T-helper 1 cell treated with Interleukin-12 subunit alpha and Interleukin-12 subunit beta and Interleukin-4 antibody, amounts not matched to agents 30 ng/mL and 1 ng/mL, for 36 hours (primary cell): ENCODE data around the gene NOP10. TPM values are rescaled to one million over a fixed set of nuclear protein-coding genes. Genes with fewer than 3 reads are reported as not detected.
"Not testable (repeated sequence)": the region's sequence is repeated elsewhere in the genome, so short reads cannot be mapped to it uniquely, and the experiment has no call there.

ENCODE experiments used
- intact Hi-C: fragments of 100-400 bp; cut with micrococcal nuclease; formaldehyde crosslinking; loops from one replicate; pipeline ENCODE4 v1.15.1; 2024
- total RNA-seq: library from RNA; stranded (reverse); gene quantifications from 2 replicates; pipeline ENCODE4 v1.2.3, GENCODE V29; 2022

The NOP10 gene
- total RNA-seq, 1 donor from 2014 or later, result 220 TPM

DNA sequence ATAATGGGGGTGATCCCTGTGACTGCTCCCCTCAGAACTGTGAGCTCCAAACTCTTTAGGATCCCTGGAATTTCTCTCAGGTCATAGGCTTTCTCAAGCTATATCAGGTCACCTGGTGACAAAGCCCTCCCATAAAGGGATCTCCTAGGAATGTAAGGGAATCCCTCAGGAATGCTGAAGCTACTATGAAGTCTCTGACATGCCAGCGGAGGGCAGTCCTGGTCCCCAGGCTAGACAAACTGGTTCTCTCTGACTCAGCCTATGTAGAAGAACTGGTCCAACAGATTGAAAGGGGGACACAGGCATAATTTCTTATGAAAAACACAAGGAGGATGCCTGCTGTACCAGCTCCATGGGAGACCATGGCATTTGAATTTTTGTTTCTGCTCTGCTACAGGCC lies 17.4 kb upstream of the NOP10 start:
- intact Hi-C loops, result loop anchor here (10.0 kb wide), 1 partner anchor 45 kb away; no protein-coding TSS in a partner anchor

GRCh38 chr15:34359416-34359815 lies 16.5 kb upstream of the NOP10 start:
- intact Hi-C loops, result no loop called here

DNA sequence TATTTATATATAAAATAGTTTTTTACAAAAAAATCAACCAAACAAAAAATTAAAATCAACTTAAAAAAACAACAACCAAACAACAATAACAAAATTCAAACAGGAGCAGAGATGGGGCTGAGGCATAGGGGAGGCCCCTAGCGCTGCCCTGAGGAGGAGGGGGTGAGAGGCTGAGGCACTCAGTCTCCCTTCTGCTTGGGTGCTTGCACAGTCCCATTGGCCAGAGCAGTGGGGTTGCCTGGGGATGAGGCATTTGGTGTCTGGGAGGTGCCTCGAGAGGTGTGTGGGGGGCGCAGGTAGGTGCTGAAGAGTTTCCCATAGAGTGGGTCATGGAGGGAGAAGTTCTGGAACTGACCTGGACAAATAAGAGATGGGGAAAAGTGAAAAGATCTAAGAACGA lies 16.0 kb upstream of the NOP10 start:
- intact Hi-C loops, result no loop called here

- intact Hi-C loops, result no loop called here
Observed at GRCh38 chr15:34358367-34358766, 15.4 kb upstream of the NOP10 start.

- intact Hi-C loops, result no loop called here
Observed at GRCh38 chr15:34357653-34358052, 14.7 kb upstream of the NOP10 start.

- intact Hi-C loops, result no loop called here
Observed at GRCh38 chr15:34355241-34355640, 12.3 kb upstream of the NOP10 start.

DNA sequence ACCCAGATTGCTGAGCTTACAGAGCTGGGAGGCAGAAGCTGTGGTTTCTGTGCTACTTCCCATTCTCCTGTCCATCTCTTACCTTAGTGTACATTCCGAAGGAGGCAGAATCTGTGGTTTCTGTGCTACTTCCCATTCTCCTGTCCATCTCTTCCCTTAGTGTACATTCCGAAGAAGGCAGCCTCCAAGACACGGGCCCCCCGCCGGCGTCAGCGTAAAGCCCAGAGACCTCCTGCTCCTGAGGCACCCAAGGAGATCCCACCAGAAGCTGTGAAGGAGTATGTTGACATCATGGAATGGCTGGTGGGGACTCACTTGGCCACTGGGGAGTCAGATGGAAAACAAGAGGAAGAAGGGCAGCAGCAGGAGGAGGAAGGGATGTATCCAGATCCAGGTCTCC lies 11.3 kb upstream of the NOP10 start:
- intact Hi-C loops, result no loop called here

GRCh38 chr15:34353627-34354026 lies 10.7 kb upstream of the NOP10 start:
- intact Hi-C loops, result no loop called here

DNA sequence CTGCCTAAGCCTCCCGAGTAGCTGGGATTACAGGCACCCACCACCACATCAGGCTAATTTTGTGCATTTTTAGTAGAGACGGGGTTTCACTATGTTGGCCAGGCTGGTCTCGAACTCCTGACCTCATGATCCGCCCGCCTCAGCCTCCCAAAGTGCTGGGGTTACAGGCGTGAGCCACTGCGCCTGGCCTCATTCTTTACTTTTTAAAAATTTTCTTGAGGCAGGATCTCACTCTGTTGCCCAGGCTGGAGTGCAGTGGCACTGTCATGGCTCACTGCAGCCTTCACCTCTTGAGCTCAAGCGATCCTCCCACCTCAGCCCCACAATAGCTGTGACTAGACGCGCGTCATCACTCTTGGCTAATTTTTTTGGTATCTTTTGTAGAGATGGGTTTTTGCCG lies 10.1 kb upstream of the NOP10 start:
- intact Hi-C loops, result not testable (repeated sequence)

- intact Hi-C loops, result no loop called here
Observed at GRCh38 chr15:34349769-34350168, 6.8 kb upstream of the NOP10 start.

DNA sequence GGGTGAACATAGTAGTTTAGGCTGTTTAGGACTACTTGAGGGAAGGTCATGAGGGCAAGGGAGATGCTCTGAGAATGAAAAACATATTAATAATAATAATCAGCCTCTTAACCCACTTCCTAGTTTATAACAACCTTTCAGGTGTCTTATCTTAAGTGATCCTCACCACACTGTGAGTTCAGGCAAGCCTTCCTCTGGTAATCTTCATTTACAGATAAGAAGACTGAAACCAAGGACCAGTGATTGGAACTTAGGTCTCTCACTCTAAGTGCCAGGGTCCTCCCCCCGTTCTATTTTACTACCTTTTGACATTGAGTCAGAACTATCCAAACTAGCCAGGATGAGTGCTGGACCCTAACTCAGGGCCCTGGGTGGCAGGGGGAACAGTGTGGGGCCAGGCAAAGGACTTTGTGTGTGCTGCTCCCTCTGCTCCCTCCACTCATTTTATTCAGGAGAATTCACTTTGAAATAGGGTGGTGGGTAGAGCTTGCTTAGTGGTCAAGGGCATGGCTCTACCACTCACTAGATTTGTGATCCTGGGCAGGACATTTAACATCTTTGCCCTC lies 5.9 kb upstream of the NOP10 start:
- intact Hi-C loops, result no loop called here

GRCh38 chr15:34347951-34348638 lies 5.2 kb upstream of the NOP10 start:
- intact Hi-C loops, result no loop called here

GRCh38 chr15:34342213-34342736 lies 661 bp downstream of the NOP10 start:
- intact Hi-C loops, result loop anchor here (1.0 to 2.0 kb wide), 6 partner anchors 25 to 646 kb away; partner anchors contain the start of genes EMC4, LPCAT4, PGBD4 and ZNF770

- intact Hi-C loops, result loop anchor here (1.0 to 2.0 kb wide), 6 partner anchors 26 to 647 kb away; partner anchors contain the start of genes EMC4, LPCAT4, PGBD4 and ZNF770
Observed at GRCh38 chr15:34341381-34342212, 1.3 kb downstream of the NOP10 start.

DNA sequence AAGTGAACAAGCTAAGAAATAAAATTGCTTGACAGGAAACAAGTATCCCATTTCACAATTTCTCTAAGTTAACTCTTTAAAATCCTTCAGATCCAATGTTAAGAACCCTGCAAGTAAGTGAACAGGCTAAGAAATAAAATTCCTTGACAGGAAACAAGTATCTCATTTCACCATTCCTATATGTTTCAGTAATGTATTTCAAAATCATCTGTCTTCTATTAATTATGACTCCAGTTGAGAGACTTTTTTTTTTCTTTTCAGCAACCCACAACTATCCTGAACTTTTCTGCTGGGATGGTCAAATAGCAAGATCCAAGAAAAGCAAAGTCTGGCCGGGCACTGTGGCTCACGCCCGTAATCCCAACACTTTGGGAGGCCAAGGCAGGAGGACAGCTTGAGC lies 3.0 kb downstream of the NOP10 start:
- intact Hi-C loops, result loop anchor here (5.0 to 10.0 kb wide), 4 partner anchors 53 to 627 kb away; partner anchors contain the start of gene AQR

GRCh38 chr15:34338347-34338746 lies 4.6 kb downstream of the NOP10 start:
- intact Hi-C loops, result loop anchor here (1.0 to 10.0 kb wide), 5 partner anchors 51 to 629 kb away; partner anchors contain the start of genes AQR and GOLGA8B

DNA sequence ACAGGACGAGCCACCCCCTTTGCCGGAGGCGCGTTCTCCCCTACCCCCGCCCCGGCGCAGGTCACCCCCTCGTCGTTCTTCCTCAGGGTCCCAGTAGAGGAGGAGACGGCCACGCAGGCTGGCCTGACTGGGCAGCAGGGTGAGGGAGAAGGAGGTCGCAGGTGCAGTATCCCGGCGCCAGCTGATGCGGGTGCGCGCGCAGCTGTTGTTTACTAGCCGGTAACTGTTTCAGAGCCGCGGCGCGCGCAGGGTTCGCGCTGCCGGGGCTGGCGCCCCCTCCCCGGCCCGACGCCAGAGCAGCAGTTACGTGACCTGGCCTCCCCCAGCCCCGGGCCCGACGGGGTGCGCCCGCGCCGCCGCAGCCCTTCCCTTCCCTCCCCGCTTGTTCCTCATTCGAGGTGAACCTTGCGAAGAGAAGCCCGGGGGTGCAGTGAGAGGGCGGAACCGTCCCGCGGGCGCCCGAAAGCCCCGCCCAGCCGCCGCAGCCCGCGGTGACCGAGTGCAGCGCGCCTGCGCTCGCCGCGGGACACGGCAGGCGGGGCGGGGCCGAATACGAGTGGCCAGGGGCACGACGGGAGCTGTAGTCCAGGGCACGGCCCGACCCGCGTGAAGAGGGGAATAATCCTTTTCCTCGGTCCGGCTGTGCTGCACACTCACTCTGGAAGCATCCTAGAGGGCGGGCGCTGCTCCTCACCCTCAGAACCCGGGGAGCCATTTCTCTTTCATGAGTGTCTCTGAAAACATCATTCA lies 5.2 kb downstream of the NOP10 start, which contains the start of gene SLC12A6:
Gene SLC12A6, minus strand, starts transcription at position 225 of the 750 bp plus-strand sequence. CDS start 1,101 bp downstream, outside the sequence.
- intact Hi-C loops, result loop anchor here (1.0 to 10.0 kb wide), 8 partner anchors 30 to 630 kb away; partner anchors contain the start of genes AQR, GOLGA8B, KATNBL1 and LPCAT4

GRCh38 chr15:34336991-34337556 lies 5.9 kb downstream of the NOP10 start:
- intact Hi-C loops, result loop anchor here (1.0 to 10.0 kb wide), 7 partner anchors 30 to 630 kb away; partner anchors contain the start of genes AQR, KATNBL1, LPCAT4 and PGBD4

DNA sequence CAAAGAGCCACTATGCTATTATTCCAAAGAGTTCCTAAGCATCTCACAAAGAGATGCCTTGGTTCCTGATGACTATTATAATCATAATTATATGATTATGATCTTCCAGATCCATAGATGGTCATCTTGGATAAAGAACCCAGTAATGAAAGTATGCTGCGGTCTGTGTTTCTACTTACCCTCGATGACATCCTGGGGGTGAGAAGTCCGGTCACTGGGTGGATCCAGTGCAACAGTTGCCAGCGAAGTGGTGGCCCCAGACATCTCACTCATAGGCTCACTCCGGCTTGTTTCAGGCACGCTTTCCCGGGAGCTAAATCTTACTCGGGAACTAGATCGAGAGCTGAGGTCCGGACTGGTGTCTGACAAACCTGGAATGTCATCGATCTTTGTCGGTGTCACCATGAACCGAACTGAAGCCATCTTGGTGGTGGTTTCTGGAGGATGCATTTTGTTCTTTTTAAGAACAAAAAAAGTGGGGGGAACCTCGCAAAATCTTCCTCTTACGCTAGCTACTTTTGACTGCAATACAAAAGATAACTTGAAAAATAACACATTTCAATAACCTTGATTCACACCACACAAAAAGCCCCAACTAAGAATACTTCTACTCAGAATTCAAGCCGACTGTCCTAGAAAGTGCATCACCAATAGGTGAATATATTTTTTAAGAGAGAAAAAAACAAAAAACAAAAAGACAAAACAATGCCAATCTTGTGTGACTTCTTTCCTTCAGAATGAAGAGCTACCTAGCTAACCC lies 6.5 kb downstream of the NOP10 start:
- intact Hi-C loops, result loop anchor here (5.0 to 10.0 kb wide), 4 partner anchors 49 to 631 kb away; partner anchors contain the start of gene AQR
